GM21423 (cell line): ENCODE results near the gene A2M.

ENCODE experiments used
- ATAC-seq: cut with Tn5 transposase; IDR thresholded peaks from one replicate; pipeline ENCODE4 v1.9.1; 2021; ENCODE audit warnings: mild to moderate bottlenecking, moderate library complexity; ENCODE audit not compliant: unreplicated experiment

A2M gene

GRCh38 chr12:9122091-9122609 is 6.4 kb upstream of the A2M start:
- no peak for ATAC-seq

- ATAC-seq, result no peak
Observed at GRCh38 chr12:9120487-9121184, 4.9 kb upstream of the A2M start.

GRCh38 chr12:9118158-9118557 is 2.4 kb upstream of the A2M start:
- peak; percentile 75 for ATAC-seq

GRCh38 chr12:9114946-9115345 is 773 bp downstream of the A2M start:
- ATAC-seq, result no peak

- no peak for ATAC-seq
Observed at GRCh38 chr12:9113987-9114309, 1.8 kb downstream of the A2M start.

- ATAC-seq, result no peak
Observed at GRCh38 chr12:9113296-9113986, 2.3 kb downstream of the A2M start.

GRCh38 chr12:9112076-9112853 is 3.5 kb downstream of the A2M start:
- no peak for ATAC-seq

- ATAC-seq, result no peak
Observed at GRCh38 chr12:9111525-9111924, 4.2 kb downstream of the A2M start.

GRCh38 chr12:9109737-9110491 is 5.8 kb downstream of the A2M start:
- ATAC-seq, result no peak

GRCh38 chr12:9109213-9109522 is 6.6 kb downstream of the A2M start:
- no peak for ATAC-seq

GRCh38 chr12:9108504-9109212 is 7.1 kb downstream of the A2M start:
- ATAC-seq, result no peak

- ATAC-seq, result no peak
Observed at GRCh38 chr12:9107542-9107873, 8.2 kb downstream of the A2M start.

- no peak for ATAC-seq
Observed at GRCh38 chr12:9106610-9107541, 8.8 kb downstream of the A2M start.

GRCh38 chr12:9106067-9106466 is 9.7 kb downstream of the A2M start:
- no peak for ATAC-seq

- no peak for ATAC-seq
Observed at GRCh38 chr12:9104767-9105423, 10.8 kb downstream of the A2M start.

GRCh38 chr12:9104087-9104486 is 11.6 kb downstream of the A2M start:
- no peak for ATAC-seq

- ATAC-seq, result no peak
Observed at GRCh38 chr12:9103050-9103849, 12.5 kb downstream of the A2M start.

- no peak for ATAC-seq
Observed at GRCh38 chr12:9101018-9101687, 14.6 kb downstream of the A2M start.
